Stomach smooth muscle (tissue), 2 donors: Measurements from ENCODE around the gene PTPRM.

Experiments used
- H3K27ac ChIP-seq: one replicate; pipeline ENCODE4 v1.7.0; 2013; ENCODE audit warnings: mild to moderate bottlenecking, low read length, inconsistent platforms
- H3K27me3 ChIP-seq, 2 donors: one replicate each; pipeline ENCODE4 v1.7.0; 2013; ENCODE audit warnings: low read length in 2 of 2; ENCODE audit not compliant: insufficient read depth in 2 of 2, control insufficient read depth in 1 of 2
- H3K36me3 ChIP-seq, 2 donors: one replicate each; pipeline ENCODE4 v1.7.0; 2013; ENCODE audit warnings: low read length in 2 of 2; ENCODE audit not compliant: control insufficient read depth in 2 of 2, insufficient read depth in 2 of 2
- H3K4me1 ChIP-seq: one replicate; pipeline ENCODE4 v1.7.0; 2013; ENCODE audit warnings: low read length; ENCODE audit not compliant: control insufficient read depth, insufficient read depth
- H3K4me3 ChIP-seq, 2 donors: one replicate each; pipeline ENCODE4 v1.7.0; 2013; ENCODE audit warnings: low read length in 2 of 2
- H3K9ac ChIP-seq, 2 donors: one replicate each; pipeline ENCODE4 v1.7.0; 2013; ENCODE audit warnings: low read length in 2 of 2, mild to moderate bottlenecking in 1 of 2
- H3K9me3 ChIP-seq, 2 donors: one replicate each; pipeline ENCODE4 v1.7.0; 2013; ENCODE audit warnings: low read length in 2 of 2; ENCODE audit not compliant: control insufficient read depth in 2 of 2
- donor health status: healthy.
- donor health status: Pancreatic carcinoma.

PTPRM gene

DNA sequence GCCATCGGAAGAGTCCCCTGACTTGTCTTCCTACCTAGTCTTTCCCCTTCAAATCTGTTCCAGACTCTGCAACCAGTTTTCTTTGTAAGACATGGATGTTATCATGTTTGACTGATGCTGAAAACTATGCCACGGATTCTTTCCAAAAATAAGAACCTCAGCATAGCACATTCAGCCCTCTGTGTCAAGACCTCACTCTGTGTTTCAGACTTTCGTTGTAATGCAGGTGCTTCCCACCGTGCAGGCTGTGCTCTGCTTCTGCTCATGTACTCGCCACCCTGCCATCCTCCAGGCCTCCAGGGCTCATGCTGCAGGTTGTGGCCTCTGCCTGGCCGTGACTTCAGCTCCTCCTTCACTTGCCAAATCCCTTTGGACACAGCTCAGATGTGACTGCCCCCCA, 695.1 kb downstream of the PTPRM start:
- Histone ChIP-seq H3K4me1 (no peaks in the 10 kb centered on the region), H3K4me3 (no peak overlapping the region), H3K27me3 (no peaks in the 10 kb centered on the region), H3K9ac (no peak overlapping the region), H3K36me3 (peaks cover 0 to 5% of the 10 kb centered on the region in 2 donors), H3K9me3 (no peaks in the 10 kb centered on the region), H3K27ac (no peak overlapping the region)

DNA sequence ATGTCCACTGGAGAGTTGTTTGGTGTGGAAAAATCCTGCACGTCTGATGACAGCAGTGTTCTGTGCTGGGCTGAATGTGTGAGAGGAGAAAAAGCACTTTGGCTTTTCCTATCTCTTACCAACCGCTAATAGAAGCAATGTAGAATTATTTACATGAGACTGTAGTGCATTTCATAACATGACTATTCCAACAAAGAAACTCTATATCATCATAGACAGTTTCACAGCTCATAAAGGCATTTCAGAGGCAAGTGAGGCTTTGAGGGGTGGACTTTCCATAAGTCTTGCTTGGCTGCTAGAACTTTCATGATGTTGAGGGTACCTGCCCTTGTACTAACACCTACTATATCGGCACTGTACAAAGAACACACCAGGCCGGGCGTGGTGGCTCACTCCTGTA, 697.0 kb downstream of the PTPRM start:
- Histone ChIP-seq H3K4me3 (no peak overlapping the region), H3K36me3 (peaks cover 0 to 2% of the 10 kb centered on the region in 2 donors), H3K4me1 (no peaks in the 10 kb centered on the region), H3K27me3 (no peaks in the 10 kb centered on the region), H3K9me3 (no peaks in the 10 kb centered on the region), H3K9ac (no peak overlapping the region), H3K27ac (no peak overlapping the region)

DNA sequence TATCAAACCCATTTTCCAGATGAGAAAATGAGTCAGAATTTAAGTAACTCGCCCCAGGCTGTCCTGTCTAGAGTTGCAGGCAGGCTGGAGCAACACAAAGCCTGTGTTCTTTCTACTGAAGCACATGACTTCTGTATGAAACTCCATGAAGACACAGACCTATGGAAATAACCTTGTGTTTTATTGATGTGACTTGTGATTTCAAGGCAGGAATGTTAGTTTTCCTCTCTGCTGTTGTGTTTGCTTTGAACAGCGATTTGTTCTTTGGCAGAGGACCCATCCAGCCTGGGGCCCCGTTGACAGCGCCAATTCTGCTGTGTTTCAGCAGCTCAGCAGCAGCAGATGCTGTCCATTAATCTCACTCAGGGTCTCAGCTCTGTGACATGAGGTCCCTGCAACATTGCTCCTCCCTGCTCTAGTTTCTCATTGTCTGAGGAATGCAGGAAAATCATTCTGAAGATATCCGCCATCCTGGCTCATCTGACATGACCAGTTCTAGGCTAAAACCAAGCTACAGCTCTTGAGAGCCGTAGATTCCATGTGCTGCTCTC, 697.8 kb downstream of the PTPRM start:
- no peak overlapping the region for H3K27ac ChIP-seq
- H3K9ac ChIP-seq: no peak overlapping the region
- peaks cover 0 to 2% of the 10 kb centered on the region in 2 donors for H3K36me3 ChIP-seq
- H3K4me3 ChIP-seq: no peak overlapping the region
- no peaks in the 10 kb centered on the region for H3K9me3 ChIP-seq
- no peaks in the 10 kb centered on the region for H3K4me1 ChIP-seq
- no peaks in the 10 kb centered on the region for H3K27me3 ChIP-seq

DNA sequence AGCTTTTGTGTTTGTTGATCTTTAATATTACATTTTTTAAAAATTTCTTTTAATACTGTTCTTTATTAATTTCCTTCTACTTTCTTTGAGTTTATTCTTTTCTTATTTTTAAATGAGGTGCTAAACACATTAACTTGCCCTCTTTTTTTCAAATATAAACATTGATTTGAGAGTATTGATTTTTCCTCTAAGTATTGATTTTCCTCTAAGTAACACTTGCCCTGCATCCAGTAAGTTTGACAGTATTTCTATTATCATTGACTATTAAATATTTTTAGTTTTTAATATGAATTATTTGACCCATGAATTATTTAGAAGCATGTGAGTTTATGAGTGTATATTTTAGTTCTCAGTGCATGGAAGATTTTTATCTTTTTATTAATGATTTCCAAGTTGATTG, 705.1 kb downstream of the PTPRM start:
- H3K4me1 ChIP-seq: no peaks in the 10 kb centered on the region
- H3K36me3 ChIP-seq: no peaks in the 10 kb centered on the region
- H3K9ac ChIP-seq: no peak overlapping the region

DNA sequence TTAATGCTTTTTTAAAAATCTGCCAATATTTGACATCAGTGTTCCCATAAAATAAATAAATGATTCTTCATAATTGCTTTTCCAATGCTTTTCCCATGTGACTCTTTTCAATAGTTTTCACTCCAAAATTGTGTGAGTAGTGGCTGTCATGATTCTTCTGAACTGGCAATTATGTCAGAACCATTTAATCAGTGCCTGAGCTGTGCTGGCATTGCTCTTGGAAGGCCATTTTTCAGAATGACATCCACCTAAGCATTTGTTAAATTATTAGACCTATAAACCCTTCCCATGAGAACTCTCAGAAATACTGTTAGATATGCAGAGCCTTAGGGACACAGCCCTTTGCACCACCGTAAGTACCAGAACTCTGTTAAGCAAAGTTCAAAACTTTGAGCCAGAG, 707.3 kb downstream of the PTPRM start:
- Histone ChIP-seq H3K9me3 (no peaks in the 10 kb centered on the region), H3K9ac (no peak overlapping the region), H3K27ac (no peak overlapping the region), H3K4me1 (no peaks in the 10 kb centered on the region), H3K4me3 (no peak overlapping the region), H3K36me3 (no peaks in the 10 kb centered on the region), H3K27me3 (no peaks in the 10 kb centered on the region)

More for the DNA sequence above, 705.1 kb downstream of the PTPRM start:
- Histone ChIP-seq H3K4me3 (no peak overlapping the region), H3K27ac (no peak overlapping the region), H3K9me3 (no peaks in the 10 kb centered on the region), H3K27me3 (no peaks in the 10 kb centered on the region)

DNA sequence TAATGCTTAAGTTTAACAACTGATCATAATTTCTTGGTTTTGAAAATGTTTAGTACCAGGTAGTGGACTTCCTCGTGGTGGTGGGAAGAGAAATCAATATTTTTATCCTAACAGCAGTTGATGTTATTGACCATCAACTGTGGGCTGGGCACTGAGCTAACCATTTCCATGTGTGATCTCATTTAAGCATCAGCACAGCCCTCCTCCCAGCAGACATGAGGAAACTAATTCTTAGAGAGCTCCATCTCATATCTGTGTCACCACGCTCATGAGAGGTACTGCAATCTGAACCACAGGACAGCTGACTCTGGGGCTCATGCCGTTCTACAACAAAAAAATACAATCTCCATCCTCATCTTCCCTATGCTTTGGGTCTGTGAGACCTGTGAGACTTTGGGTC, 709.3 kb downstream of the PTPRM start:
- Histone ChIP-seq H3K27ac (no peak overlapping the region), H3K4me3 (no peak overlapping the region), H3K4me1 (no peaks in the 10 kb centered on the region), H3K36me3 (no peaks in the 10 kb centered on the region), H3K27me3 (no peaks in the 10 kb centered on the region), H3K9me3 (no peaks in the 10 kb centered on the region), H3K9ac (no peak overlapping the region)

DNA sequence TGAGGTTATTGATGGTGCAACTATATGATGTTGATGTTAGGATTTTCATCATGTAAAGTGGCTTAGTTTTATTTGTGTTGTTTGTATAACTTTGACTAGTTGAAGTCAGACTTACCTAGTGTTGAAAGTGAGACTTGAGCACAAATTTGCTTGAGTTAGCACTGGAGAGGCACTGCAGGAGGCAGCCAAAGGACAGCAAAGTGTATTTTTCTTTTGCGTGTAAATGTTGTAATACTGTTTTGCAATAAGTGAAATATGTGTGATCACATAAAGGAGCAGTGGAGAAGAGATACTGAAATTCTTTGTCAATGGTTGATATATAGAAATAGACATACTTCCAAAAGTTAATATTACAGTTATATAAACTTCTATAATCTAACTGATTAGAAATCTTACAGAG, 710.2 kb downstream of the PTPRM start:
- no peaks in the 10 kb centered on the region for H3K4me1 ChIP-seq
- H3K27ac ChIP-seq: no peak overlapping the region
- no peaks in the 10 kb centered on the region for H3K27me3 ChIP-seq

DNA sequence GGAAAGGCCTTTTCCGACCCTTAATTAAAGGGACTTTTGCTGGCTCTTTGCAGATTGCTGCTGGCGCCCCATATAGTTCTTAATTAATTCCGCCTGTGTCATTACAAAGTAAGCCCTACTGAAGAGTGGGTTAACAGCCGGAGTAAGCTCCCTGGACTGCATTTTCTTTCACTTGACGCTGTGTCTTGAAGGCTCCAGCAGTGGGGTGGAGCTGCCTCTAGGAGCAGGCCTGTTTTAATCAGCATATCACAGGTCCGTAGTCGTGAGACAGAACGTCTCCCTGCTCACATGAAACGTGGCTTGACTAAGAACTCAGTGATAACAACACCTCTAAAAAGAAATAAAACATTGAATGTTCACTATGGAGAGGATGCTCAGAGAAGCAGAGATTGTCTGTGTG, 712.2 kb downstream of the PTPRM start:
- Histone ChIP-seq H3K27me3 (no peaks in the 10 kb centered on the region), H3K4me1 (no peaks in the 10 kb centered on the region), H3K36me3 (no peaks in the 10 kb centered on the region), H3K9me3 (no peaks in the 10 kb centered on the region), H3K27ac (no peak overlapping the region), H3K9ac (no peak overlapping the region), H3K4me3 (no peak overlapping the region)

More for the DNA sequence above, 710.2 kb downstream of the PTPRM start:
- Histone ChIP-seq H3K4me3 (no peak overlapping the region), H3K36me3 (no peaks in the 10 kb centered on the region), H3K9ac (no peak overlapping the region), H3K9me3 (no peaks in the 10 kb centered on the region)

DNA sequence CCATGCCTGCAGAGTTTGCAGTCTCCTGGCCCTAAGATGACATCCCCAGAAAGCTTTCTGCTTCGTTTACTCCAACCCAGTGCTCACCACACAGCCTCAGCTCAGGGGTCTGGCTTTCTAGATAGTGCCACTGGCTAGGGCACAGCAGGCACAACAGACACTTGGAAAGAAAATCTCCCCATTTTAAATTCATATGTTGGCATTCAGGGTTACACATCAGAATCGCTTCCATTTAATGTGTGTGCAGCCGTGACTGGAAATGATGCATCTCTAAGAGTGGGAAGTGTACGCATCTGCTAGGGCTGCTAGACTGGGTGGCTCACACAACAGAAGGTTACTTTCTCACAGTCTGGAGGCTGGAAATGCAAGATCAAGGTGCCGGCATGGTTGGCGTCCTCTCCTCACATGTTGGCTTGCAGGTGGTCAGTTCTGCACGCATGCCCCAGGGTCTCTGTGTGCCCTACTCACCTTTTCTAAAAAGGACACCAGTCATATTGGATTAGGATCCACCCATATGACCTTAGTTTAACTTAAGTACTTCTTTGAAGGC, 712.7 kb downstream of the PTPRM start:
- Histone ChIP-seq H3K9ac (no peak overlapping the region), H3K27ac (no peak overlapping the region)

DNA sequence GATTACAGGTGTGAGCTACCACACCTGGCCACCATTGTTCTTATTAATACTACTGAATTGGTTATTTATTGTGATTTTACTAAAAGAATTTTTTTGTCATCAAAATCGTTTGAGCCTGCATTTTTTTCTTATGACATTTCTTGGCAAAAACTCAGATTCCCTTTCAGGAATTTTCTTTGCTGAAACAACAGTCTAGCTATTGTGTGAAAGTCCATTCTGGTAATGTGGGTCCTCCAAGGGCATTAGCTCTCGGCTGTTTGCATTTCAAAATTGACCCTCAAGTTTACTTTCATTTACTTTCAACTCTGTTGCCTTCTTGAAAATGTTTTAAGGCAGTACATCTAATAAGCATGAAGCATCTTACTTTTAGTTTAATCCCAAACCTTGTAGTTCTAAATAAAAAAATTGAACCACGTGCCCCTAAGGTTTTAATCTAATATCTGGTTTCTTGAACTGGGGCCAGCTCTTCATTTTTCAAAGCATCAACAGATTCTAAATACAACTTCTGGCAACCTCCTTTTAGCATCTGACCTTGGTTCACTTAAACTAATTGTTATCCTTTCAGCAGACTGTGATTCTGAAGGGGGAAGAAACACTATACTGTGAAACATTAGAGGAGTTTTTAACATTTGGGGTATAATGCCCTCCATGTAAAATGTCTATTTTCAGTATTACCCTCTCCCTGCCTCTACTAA, 716.9 kb downstream of the PTPRM start:
- no peak overlapping the region for H3K4me3 ChIP-seq
- H3K36me3 ChIP-seq: no peaks in the 10 kb centered on the region
- H3K9ac ChIP-seq: no peak overlapping the region
- no peaks in the 10 kb centered on the region for H3K9me3 ChIP-seq
- H3K27me3 ChIP-seq: no peaks in the 10 kb centered on the region
- peaks cover 3% of the 10 kb centered on the region for H3K4me1 ChIP-seq
- H3K27ac ChIP-seq: no peak overlapping the region

More for the DNA sequence above, 712.7 kb downstream of the PTPRM start:
- Histone ChIP-seq H3K4me3 (no peak overlapping the region), H3K4me1 (no peaks in the 10 kb centered on the region), H3K9me3 (no peaks in the 10 kb centered on the region), H3K36me3 (no peaks in the 10 kb centered on the region), H3K27me3 (no peaks in the 10 kb centered on the region)

DNA sequence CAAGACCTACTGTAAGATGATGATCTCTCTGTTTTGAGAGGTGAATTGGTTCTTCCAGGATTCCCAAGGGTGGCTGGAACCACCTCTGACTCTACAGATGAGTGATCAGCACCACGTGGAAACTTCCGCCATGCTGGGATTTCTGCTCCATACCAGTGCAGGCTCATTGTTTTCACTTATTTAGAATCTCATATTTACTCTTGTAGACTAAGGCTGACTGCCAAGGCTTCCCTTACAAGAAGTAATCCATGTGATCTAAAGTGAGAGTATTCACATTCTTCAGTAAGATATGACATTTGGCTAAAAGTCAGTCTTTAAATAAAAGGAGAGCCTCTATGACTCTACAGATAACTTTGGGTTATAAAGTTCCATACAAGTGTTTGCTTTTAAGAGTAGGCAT, 719.2 kb downstream of the PTPRM start:
- Histone ChIP-seq H3K36me3 (no peaks in the 10 kb centered on the region), H3K9me3 (no peaks in the 10 kb centered on the region), H3K4me3 (no peak overlapping the region), H3K27me3 (no peaks in the 10 kb centered on the region), H3K9ac (no peak overlapping the region), H3K4me1 (peaks cover 3% of the 10 kb centered on the region), H3K27ac (no peak overlapping the region)
